ENCODE measurements around the gene DAB2IP.
"Not testable (repeated sequence)": the region's sequence is repeated elsewhere in the genome, so short reads cannot be mapped to it uniquely, and the experiment has no call there.

The DAB2IP gene

GRCh38 chr9:121738411-121738810 lies 87.0 kb downstream of the DAB2IP start:
- H3K27me3 ChIP-seq (replicated peaks in 2 of 5; ENCODE audit: control insufficient read depth in 4 of 5, insufficient read depth in 5 of 5, low read length in 4 of 5) = peaks cover 0 to 42% (median 15%) of the 10 kb centered on the region in 5 experiments
- H3K27ac ChIP-seq (ENCODE audit: insufficient read depth in 1 of 2, low read depth in 1 of 2, low read length in 2 of 2, poor library complexity in 1 of 2, severe bottlenecking in 2 of 2) = no peak overlapping the region
- no peaks in the 10 kb centered on the region for H3K36me3 ChIP-seq (ENCODE audit: control insufficient read depth in 4 of 4, insufficient read depth in 4 of 4, low read length in 3 of 4)
- DNase-seq = no peak
- peaks cover 0 to 13% (median 12%) of the 10 kb centered on the region in 4 experiments for H3K4me1 ChIP-seq (ENCODE audit: control extremely low read depth in 1 of 4, control insufficient read depth in 4 of 4, insufficient read depth in 4 of 4, low read length in 3 of 4)
- no peaks in the 10 kb centered on the region for H3K9me3 ChIP-seq (ENCODE audit: control extremely low read depth in 1 of 5, control insufficient read depth in 4 of 5, insufficient read depth in 2 of 5, low read depth in 1 of 5, low read length in 4 of 5)
- H3K4me3 ChIP-seq (ENCODE audit: control insufficient read depth in 1 of 7, extremely low read depth in 1 of 7, insufficient read depth in 4 of 7, low read depth in 2 of 7, low read length in 6 of 7) = no peak overlapping the region
- 100% methylated on average over 2 of the region's 2 CpGs for WGBS (ENCODE audit: insufficient coverage)
- ChIA-PET POLR2A (interaction anchor here (0.6 kb wide), 1 partner anchor 89 kb away, joined by 4 read pairs; no protein-coding TSS in a partner anchor), CTCF (interaction anchor here (1.2 kb wide), 1 partner anchor 39 kb away, joined by 4 read pairs; no protein-coding TSS in a partner anchor)

- CTCF ChIA-PET = no interaction called here
- H3K27ac ChIP-seq (ENCODE audit: insufficient read depth in 1 of 2, low read depth in 1 of 2, low read length in 2 of 2, poor library complexity in 1 of 2, severe bottlenecking in 2 of 2) = no peak overlapping the region
- no peaks in the 10 kb centered on the region for H3K36me3 ChIP-seq (ENCODE audit: control insufficient read depth in 4 of 4, insufficient read depth in 4 of 4, low read length in 3 of 4)
- POLR2A ChIA-PET = no interaction called here
- 100% methylated on average over 1 of the region's 1 CpG for WGBS (ENCODE audit: insufficient coverage)
- peaks cover 0 to 42% (median 15%) of the 10 kb centered on the region in 5 experiments for H3K27me3 ChIP-seq (replicated peaks in 2 of 5; ENCODE audit: control insufficient read depth in 4 of 5, insufficient read depth in 5 of 5, low read length in 4 of 5)
- no peaks in the 10 kb centered on the region for H3K9me3 ChIP-seq (ENCODE audit: control extremely low read depth in 1 of 5, control insufficient read depth in 4 of 5, insufficient read depth in 2 of 5, low read depth in 1 of 5, low read length in 4 of 5)
- no peak for DNase-seq
- H3K4me3 ChIP-seq (ENCODE audit: control insufficient read depth in 1 of 7, extremely low read depth in 1 of 7, insufficient read depth in 4 of 7, low read depth in 2 of 7, low read length in 6 of 7) = no peak overlapping the region
- H3K4me1 ChIP-seq (ENCODE audit: control extremely low read depth in 1 of 4, control insufficient read depth in 4 of 4, insufficient read depth in 4 of 4, low read length in 3 of 4) = peaks cover 0 to 13% (median 12%) of the 10 kb centered on the region in 4 experiments
Observed at GRCh38 chr9:121738968-121739367, 87.5 kb downstream of the DAB2IP start.

GRCh38 chr9:121739971-121740370 lies 88.5 kb downstream of the DAB2IP start:
- no peak for DNase-seq
- CTCF ChIA-PET = no interaction called here
- Histone ChIP-seq H3K4me3 (ENCODE audit: control insufficient read depth in 1 of 7, extremely low read depth in 1 of 7, insufficient read depth in 4 of 7, low read depth in 2 of 7, low read length in 6 of 7) (no peak overlapping the region), H3K27ac (ENCODE audit: insufficient read depth in 1 of 2, low read depth in 1 of 2, low read length in 2 of 2, poor library complexity in 1 of 2, severe bottlenecking in 2 of 2) (no peak overlapping the region), H3K9me3 (ENCODE audit: control extremely low read depth in 1 of 5, control insufficient read depth in 4 of 5, insufficient read depth in 2 of 5, low read depth in 1 of 5, low read length in 4 of 5) (no peaks in the 10 kb centered on the region), H3K36me3 (ENCODE audit: control insufficient read depth in 4 of 4, insufficient read depth in 4 of 4, low read length in 3 of 4) (no peaks in the 10 kb centered on the region), H3K4me1 (ENCODE audit: control extremely low read depth in 1 of 4, control insufficient read depth in 4 of 4, insufficient read depth in 4 of 4, low read length in 3 of 4) (peaks cover 0 to 13% (median 12%) of the 10 kb centered on the region in 4 experiments), H3K27me3 (replicated peaks in 2 of 5; ENCODE audit: control insufficient read depth in 4 of 5, insufficient read depth in 5 of 5, low read length in 4 of 5) (peaks cover 0 to 37% (median 15%) of the 10 kb centered on the region in 5 experiments)
- 95% methylated on average over 6 of the region's 7 CpGs for WGBS (ENCODE audit: insufficient coverage)
- POLR2A ChIA-PET = no interaction called here

- H3K27ac ChIP-seq (ENCODE audit: insufficient read depth in 1 of 2, low read depth in 1 of 2, low read length in 2 of 2, poor library complexity in 1 of 2, severe bottlenecking in 2 of 2) = no peak overlapping the region
- peaks cover 0 to 25% (median 6%) of the 10 kb centered on the region in 5 experiments for H3K27me3 ChIP-seq (replicated peaks in 2 of 5; ENCODE audit: control insufficient read depth in 4 of 5, insufficient read depth in 5 of 5, low read length in 4 of 5)
- H3K4me1 ChIP-seq (ENCODE audit: control extremely low read depth in 1 of 4, control insufficient read depth in 4 of 4, insufficient read depth in 4 of 4, low read length in 3 of 4) = peaks cover 0 to 7% (median 6%) of the 10 kb centered on the region in 4 experiments
- 96% methylated on average over 6 of the region's 10 CpGs for WGBS (ENCODE audit: insufficient coverage)
- no peaks in the 10 kb centered on the region for H3K36me3 ChIP-seq (ENCODE audit: control insufficient read depth in 4 of 4, insufficient read depth in 4 of 4, low read length in 3 of 4)
- H3K9me3 ChIP-seq (ENCODE audit: control extremely low read depth in 1 of 5, control insufficient read depth in 4 of 5, insufficient read depth in 2 of 5, low read depth in 1 of 5, low read length in 4 of 5) = no peaks in the 10 kb centered on the region
- no peak for DNase-seq
- ChIA-PET CTCF (interaction anchor here (0.6 kb wide), 1 partner anchor 9 kb away, joined by 3 read pairs; no protein-coding TSS in a partner anchor), POLR2A (no interaction called here)
- H3K4me3 ChIP-seq (ENCODE audit: control insufficient read depth in 1 of 7, extremely low read depth in 1 of 7, insufficient read depth in 4 of 7, low read depth in 2 of 7, low read length in 6 of 7) = no peak overlapping the region
Observed at GRCh38 chr9:121741228-121741918, 89.9 kb downstream of the DAB2IP start.

GRCh38 chr9:121741919-121742283 lies 90.5 kb downstream of the DAB2IP start:
- POLR2A ChIA-PET; H3K4me3 ChIP-seq (ENCODE audit: control insufficient read depth in 1 of 7, extremely low read depth in 1 of 7, insufficient read depth in 4 of 7, low read depth in 2 of 7, low read length in 6 of 7); H3K36me3 ChIP-seq (ENCODE audit: control insufficient read depth in 4 of 4, insufficient read depth in 4 of 4, low read length in 3 of 4); H3K4me1 ChIP-seq (ENCODE audit: control extremely low read depth in 1 of 4, control insufficient read depth in 4 of 4, insufficient read depth in 4 of 4, low read length in 3 of 4); DNase-seq; H3K27ac ChIP-seq (ENCODE audit: insufficient read depth in 1 of 2, low read depth in 1 of 2, low read length in 2 of 2, poor library complexity in 1 of 2, severe bottlenecking in 2 of 2); H3K9me3 ChIP-seq (ENCODE audit: control extremely low read depth in 1 of 5, control insufficient read depth in 4 of 5, insufficient read depth in 2 of 5, low read depth in 1 of 5, low read length in 4 of 5): not testable (repeated sequence)
- peaks cover 0 to 21% (median 4%) of the 10 kb centered on the region in 5 experiments for H3K27me3 ChIP-seq (replicated peaks in 2 of 5; ENCODE audit: control insufficient read depth in 4 of 5, insufficient read depth in 5 of 5, low read length in 4 of 5)
- 96% methylated on average over 3 of the region's 4 CpGs for WGBS (ENCODE audit: insufficient coverage)
- CTCF ChIA-PET = interaction anchor here (0.6 to 1.2 kb wide), 2 partner anchors 9 to 14 kb away, joined by 3 read pairs; no protein-coding TSS in a partner anchor

GRCh38 chr9:121742923-121743322 lies 91.5 kb downstream of the DAB2IP start:
- Histone ChIP-seq H3K4me1 (ENCODE audit: control extremely low read depth in 1 of 4, control insufficient read depth in 4 of 4, insufficient read depth in 4 of 4, low read length in 3 of 4) (no peaks in the 10 kb centered on the region), H3K36me3 (ENCODE audit: control insufficient read depth in 4 of 4, insufficient read depth in 4 of 4, low read length in 3 of 4) (no peaks in the 10 kb centered on the region), H3K27ac (ENCODE audit: insufficient read depth in 1 of 2, low read depth in 1 of 2, low read length in 2 of 2, poor library complexity in 1 of 2, severe bottlenecking in 2 of 2) (no peak overlapping the region), H3K4me3 (ENCODE audit: control insufficient read depth in 1 of 7, extremely low read depth in 1 of 7, insufficient read depth in 4 of 7, low read depth in 2 of 7, low read length in 6 of 7) (no peak overlapping the region), H3K9me3 (ENCODE audit: control extremely low read depth in 1 of 5, control insufficient read depth in 4 of 5, insufficient read depth in 2 of 5, low read depth in 1 of 5, low read length in 4 of 5) (no peaks in the 10 kb centered on the region), H3K27me3 (replicated peaks in 2 of 5; ENCODE audit: control insufficient read depth in 4 of 5, insufficient read depth in 5 of 5, low read length in 4 of 5) (peaks cover 0 to 11% (median 0%) of the 10 kb centered on the region in 5 experiments)
- DNase-seq = no peak
- ChIA-PET POLR2A (no interaction called here), CTCF (interaction anchor here (1.2 to 2.5 kb wide), 2 partner anchors 8 to 13 kb away, joined by 3 to 11 read pairs; no protein-coding TSS in a partner anchor)
- WGBS (ENCODE audit: insufficient coverage) = 86% methylated on average over 3 of the region's 3 CpGs

GRCh38 chr9:121743441-121744001 lies 92.1 kb downstream of the DAB2IP start:
- WGBS (ENCODE audit: insufficient coverage) = 94% methylated on average over 15 of the region's 15 CpGs
- H3K4me1 ChIP-seq (ENCODE audit: control extremely low read depth in 1 of 4, control insufficient read depth in 4 of 4, insufficient read depth in 4 of 4, low read length in 3 of 4) = no peaks in the 10 kb centered on the region
- CTCF ChIA-PET = interaction anchor here (2.5 kb wide), 1 partner anchor 9 kb away, joined by 11 read pairs; no protein-coding TSS in a partner anchor

More at GRCh38 chr9:121743441-121744001, 92.1 kb downstream of the DAB2IP start:
- H3K36me3 ChIP-seq (ENCODE audit: control insufficient read depth in 4 of 4, insufficient read depth in 4 of 4, low read length in 3 of 4) = no peaks in the 10 kb centered on the region
- no peak for DNase-seq
- POLR2A ChIA-PET = no interaction called here
- H3K4me3 ChIP-seq (ENCODE audit: control insufficient read depth in 1 of 7, extremely low read depth in 1 of 7, insufficient read depth in 4 of 7, low read depth in 2 of 7, low read length in 6 of 7) = no peak overlapping the region
- H3K9me3 ChIP-seq (ENCODE audit: control extremely low read depth in 1 of 5, control insufficient read depth in 4 of 5, insufficient read depth in 2 of 5, low read depth in 1 of 5, low read length in 4 of 5) = no peaks in the 10 kb centered on the region
- no peak overlapping the region for H3K27ac ChIP-seq (ENCODE audit: insufficient read depth in 1 of 2, low read depth in 1 of 2, low read length in 2 of 2, poor library complexity in 1 of 2, severe bottlenecking in 2 of 2)
- H3K27me3 ChIP-seq (replicated peaks in 2 of 5; ENCODE audit: control insufficient read depth in 4 of 5, insufficient read depth in 5 of 5, low read length in 4 of 5) = peaks cover 0 to 10% (median 0%) of the 10 kb centered on the region in 5 experiments
